HG03064 (cell line): ENCODE results near the gene LOC128125822.

Experiments
- ATAC-seq: cut with Tn5 transposase; IDR thresholded peaks from one replicate; pipeline ENCODE4 v1.9.1; 2021; ENCODE audit warnings: low read depth; ENCODE audit not compliant: unreplicated experiment

LOC128125822 gene

DNA sequence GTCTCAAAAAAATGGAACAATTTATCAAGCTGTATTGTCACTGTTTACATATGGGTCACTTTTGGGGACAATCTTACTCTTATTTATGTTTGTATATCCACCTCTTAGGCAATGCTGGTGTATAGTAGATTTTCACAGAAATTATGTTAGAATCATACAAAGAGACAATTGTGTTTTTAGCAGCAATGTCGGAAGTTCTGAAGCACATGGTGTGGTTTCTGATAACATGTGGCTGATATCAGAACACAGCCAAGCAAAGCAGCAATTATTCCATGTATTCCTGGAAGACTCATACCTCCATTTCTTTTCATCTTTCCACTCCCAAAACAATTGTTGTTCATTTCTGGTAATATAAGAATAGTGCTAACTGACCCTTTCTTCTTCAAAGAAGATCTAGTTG is 17.5 kb upstream of the LOC128125822 start:
- ATAC-seq = no peak

- ATAC-seq = no peak
Measured at GRCh38 chr6:63556369-63556768, 15.9 kb upstream of the LOC128125822 start.

DNA sequence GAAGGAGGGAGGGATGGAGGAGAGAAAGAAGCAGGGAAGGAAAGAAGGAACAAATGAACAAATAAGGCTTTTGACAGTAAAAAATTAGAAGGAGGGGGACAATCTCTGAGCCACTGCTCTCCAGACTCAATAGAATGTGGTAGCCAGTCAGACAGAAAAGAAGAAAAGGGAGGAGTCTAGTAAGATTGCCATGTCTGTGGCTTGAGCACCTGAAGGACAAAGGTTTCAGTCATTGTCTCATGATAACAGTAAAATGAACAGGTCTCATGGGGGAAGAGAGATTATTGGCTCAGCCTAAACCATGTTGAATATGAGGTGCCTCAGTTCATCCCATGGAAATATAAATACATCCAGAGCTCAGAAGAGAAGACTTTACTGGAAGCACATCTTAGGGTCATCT is 14.0 kb upstream of the LOC128125822 start:
- peak; percentile 56 for ATAC-seq

DNA sequence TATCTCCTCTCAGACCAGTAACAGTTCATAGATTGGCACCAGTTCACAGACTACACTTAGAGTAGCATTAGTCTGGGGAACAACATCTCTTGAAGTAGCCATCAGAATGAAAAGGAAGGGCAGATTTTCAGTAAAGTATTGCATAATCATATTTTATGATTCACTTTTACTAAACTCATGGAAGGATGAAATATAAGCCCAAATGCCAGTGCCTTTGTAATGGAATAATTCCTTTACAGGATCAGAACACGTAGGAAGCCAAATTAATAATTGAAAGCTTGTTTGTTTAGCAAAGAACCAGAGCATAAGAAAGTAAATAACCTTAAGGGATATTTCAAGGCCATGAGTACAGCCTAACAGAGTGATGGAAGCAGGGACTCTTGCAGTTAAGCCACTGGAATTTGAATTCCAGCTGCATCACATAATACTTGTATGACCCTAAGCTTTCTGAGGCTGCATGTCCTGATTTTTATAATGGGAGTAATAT is 11.4 kb upstream of the LOC128125822 start:
- no peak for ATAC-seq

DNA sequence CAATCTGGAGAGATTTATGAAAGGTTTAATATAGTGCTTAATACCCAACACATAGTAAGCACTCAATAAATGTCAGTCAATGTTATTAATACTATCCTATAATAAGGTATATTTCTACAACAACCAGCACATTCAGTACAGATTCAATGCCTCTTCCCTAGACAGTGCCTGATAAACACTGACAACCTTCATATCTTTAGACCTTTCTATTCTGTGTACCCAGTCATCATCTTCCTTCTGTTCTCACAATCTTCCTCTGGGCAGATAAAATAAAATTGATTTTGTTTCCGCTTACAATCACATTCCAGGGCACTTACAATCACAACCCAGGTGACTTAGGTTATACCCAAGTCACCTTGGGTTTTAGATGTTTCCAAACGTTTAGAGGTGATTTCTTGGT is 11.0 kb upstream of the LOC128125822 start:
- ATAC-seq = no peak

GRCh38 chr6:63563235-63563634 is 9.0 kb upstream of the LOC128125822 start:
- ATAC-seq = no peak

- ATAC-seq = no peak
Measured at GRCh38 chr6:63565058-63565726, 7.1 kb upstream of the LOC128125822 start.

DNA sequence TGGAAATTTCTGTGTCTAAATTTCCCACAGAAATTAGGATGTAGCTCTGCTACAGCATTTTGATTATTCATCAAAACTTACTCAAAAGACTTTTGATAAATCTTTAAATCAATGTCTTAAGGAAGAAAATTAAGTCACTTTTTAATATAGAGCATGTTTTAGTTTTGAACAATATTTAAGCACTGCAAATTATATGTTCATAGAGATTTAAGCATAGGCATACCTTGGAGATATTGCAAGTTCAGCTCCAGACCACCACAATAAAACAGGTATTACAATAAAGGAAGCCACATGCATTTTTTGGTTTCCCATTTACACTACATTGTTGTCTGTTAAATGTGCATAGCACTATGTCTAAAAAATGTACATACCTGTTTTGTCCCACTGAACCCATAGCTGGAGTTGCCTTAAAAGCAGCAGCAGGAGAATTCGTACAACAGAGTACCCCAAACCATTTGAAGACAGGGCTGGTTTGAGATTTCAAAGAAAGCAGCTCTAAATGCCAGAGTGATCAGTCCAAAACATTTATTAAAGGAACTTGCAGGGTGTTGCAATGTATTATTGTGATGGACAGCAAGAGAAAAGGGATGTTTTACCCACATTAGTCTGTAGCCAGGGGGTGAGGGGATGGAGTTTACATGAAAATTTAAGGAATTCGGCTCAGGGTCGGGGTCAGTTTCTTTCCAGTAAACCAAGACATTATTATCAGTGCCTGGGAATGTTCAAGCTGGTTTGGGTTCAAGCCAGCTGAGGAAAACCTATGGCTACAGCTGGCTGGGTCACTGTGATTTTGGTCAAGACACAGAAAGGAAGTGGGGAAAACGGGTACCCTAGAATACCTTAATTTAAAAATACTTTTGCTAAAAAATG is 6.3 kb upstream of the LOC128125822 start:
- ATAC-seq = no peak

GRCh38 chr6:63567966-63568365 is 4.3 kb upstream of the LOC128125822 start:
- no peak for ATAC-seq

- no peak for ATAC-seq
Measured at GRCh38 chr6:63571361-63572043, 778 bp upstream of the LOC128125822 start.

- no peak for ATAC-seq
Measured at GRCh38 chr6:63572747-63573075, 431 bp downstream of the LOC128125822 start.

GRCh38 chr6:63573076-63573898 is 1.0 kb downstream of the LOC128125822 start:
- peak; percentile 45 for ATAC-seq

DNA sequence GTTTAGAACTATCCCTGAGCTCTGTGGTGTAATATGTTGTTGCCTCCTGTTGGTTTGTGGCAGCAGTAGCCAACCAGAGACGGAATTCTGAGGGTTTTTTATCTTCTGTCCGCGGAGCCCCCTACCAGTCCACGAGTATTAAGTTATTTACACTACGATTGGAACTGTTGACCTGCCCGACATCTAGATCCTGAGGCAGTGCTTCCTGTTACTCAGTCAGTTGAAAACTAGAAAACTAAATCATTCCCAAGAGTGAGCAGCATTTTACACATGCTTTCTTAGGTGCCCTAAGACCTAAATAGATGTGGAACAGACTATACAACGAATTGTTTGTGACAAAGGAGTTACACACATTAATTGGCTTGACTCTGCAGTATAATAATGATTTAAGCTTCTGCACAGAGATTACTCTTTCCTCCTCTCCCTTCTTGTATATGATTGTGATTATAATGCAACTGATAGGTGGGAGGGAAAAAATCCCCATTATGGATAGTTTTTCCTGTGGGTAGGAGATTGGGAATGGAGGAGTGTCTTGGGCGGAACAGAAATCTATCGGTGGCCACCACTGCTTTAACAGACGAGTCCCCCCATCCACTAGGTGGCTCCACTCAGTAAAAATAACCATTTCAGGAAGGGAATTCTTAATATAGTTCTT is 1.7 kb downstream of the LOC128125822 start:
- no peak for ATAC-seq

DNA sequence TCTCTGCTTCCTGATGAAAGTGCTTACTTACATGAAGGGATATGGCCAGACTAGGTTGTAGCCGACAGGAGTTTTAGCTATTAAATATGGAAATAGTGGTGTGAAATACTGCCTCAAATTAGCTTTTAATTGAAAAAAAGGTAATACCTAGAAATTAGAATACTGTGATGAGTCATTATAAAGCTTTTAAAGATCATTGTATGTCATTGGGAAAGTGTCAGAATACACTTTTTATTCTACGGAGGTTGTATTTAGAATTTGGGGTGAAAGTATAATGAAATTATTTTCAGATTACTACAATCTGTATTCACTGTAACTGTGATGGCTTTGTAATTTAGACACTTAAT is 2.2 kb downstream of the LOC128125822 start:
- ATAC-seq = no peak

- ATAC-seq = no peak
Measured at GRCh38 chr6:63576147-63576772, 4.0 kb downstream of the LOC128125822 start.

DNA sequence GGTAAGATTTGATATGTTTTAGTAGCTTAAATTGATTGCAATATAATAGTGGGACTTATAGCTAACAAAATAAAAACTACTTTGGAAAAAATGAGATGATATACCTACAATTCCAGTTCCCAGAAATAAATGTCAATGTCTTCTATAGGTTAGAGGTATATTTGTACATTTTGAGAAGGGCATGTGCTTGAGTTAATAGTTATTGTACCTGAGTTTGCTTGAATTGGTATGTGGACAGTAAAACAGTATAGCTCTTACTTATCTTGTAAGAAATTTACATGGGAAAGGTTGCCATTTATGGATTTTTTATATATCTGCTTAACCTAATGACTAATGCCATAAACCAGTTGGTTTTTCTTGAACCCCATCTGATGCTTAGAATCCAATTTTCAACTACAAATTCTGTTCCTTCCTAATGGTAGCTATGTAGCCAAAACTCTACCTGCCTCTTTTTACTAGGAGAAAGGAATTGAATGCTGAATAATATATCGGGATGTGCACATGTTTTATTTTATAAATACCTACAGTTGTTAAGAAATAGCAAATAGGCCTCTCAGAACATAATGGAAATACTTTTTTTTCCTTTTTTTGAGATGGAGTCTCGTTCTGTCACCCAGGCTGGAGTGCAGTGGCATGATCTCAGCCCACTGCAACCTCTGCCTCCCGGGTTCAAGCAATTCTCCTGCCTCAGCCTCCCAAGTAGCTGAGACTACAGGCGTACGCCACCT is 4.9 kb downstream of the LOC128125822 start:
- no peak for ATAC-seq

- ATAC-seq = no peak
Measured at GRCh38 chr6:63578757-63579156, 6.5 kb downstream of the LOC128125822 start.

- no peak for ATAC-seq
Measured at GRCh38 chr6:63579937-63580703, 7.8 kb downstream of the LOC128125822 start.

DNA sequence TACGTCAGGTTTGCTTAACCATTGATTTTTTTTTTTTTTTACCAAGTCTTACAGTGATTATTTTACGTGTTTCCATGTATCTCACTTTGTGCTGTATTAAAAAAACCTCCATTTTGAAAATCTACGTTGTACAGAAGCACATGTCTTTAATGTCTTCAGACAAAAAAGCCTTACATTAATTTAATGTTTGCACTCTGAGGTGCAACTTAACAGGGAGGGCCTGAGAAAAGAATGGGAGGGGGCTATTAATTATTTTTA is 8.4 kb downstream of the LOC128125822 start:
- no peak for ATAC-seq
